MCF 10A (cell line): ENCODE results near the gene LCN2. TPM values are rescaled to one million over a fixed set of nuclear protein-coding genes. Genes with fewer than 3 reads are reported as not detected.
A peak's percentile ranks its signal among the peaks of the same experiment; 100 is the strongest.

Experiments used
- BruUV-seq: library from RNA; stranded (reverse); fragments of 400-500 nt; replicated peaks from 2 replicates; lab custom pipeline; 2021; lab: Mats Ljungman, UMichigan
- CTCF ChIA-PET: fragments of 300-600 bp; sonication (Branson Sonifier 250); formaldehyde crosslinking; extraction: SDS; loops from one replicate; lab custom pipeline; 2021; ENCODE audit warnings: antibody characterized with exemption, inconsistent platforms; lab: Yijun Ruan, JAX
- POLR2A ChIA-PET: fragments of 300-600, 350-650 bp; sonication (Branson Sonifier 250); formaldehyde crosslinking; extraction: SDS; loops from one replicate; lab custom pipeline; 2020; ENCODE audit warnings: antibody characterized with exemption, inconsistent platforms; lab: Yijun Ruan, JAX
- DNase-seq: peaks from one replicate; pipeline ENCODE4 v3.0.0-alpha.2; 2018; ENCODE audit not compliant: unreplicated experiment
- H3K27ac Mint-ChIP-seq: one replicate; pipeline ENCODE4 v1.8.0; 2022; ENCODE audit warnings: mild to moderate bottlenecking, low read depth, mixed read lengths; ENCODE audit not compliant: unreplicated experiment
- H3K27me3 Mint-ChIP-seq: one replicate; pipeline ENCODE4 v1.8.0; 2022; ENCODE audit warnings: mixed read lengths; ENCODE audit not compliant: insufficient read depth, unreplicated experiment
- H3K36me3 Mint-ChIP-seq: one replicate; pipeline ENCODE4 v1.8.0; 2022; ENCODE audit warnings: mild to moderate bottlenecking, moderate library complexity, mixed read lengths; ENCODE audit not compliant: insufficient read depth, unreplicated experiment
- H3K4me1 Mint-ChIP-seq: one replicate; pipeline ENCODE4 v1.8.0; 2022; ENCODE audit warnings: mixed read lengths; ENCODE audit not compliant: insufficient read depth, unreplicated experiment
- H3K4me3 Mint-ChIP-seq: one replicate; pipeline ENCODE4 v1.8.0; 2022; ENCODE audit warnings: mild to moderate bottlenecking, moderate library complexity, mixed read lengths; ENCODE audit not compliant: unreplicated experiment
- H3K9me3 Mint-ChIP-seq: one replicate; pipeline ENCODE4 v1.8.0; 2022; ENCODE audit warnings: mixed read lengths; ENCODE audit not compliant: unreplicated experiment
- intact Hi-C: fragments of 100-400 bp; cut with micrococcal nuclease; formaldehyde crosslinking; loops from 2 replicates; pipeline ENCODE4 v1.14.1; 2022
- total RNA-seq: library from RNA; stranded (reverse); gene quantifications from 2 replicates; pipeline ENCODE4 v1.2.3, GENCODE V29; 2022
- TF ChIP-seq, protein P1 (sequence below): fragments of 200-600 bp; IDR thresholded peaks from one replicate; pipeline ENCODE4 v1.8.0; 2022; ENCODE audit warnings: antibody characterized with exemption, mild to moderate bottlenecking; ENCODE audit not compliant: unreplicated experiment

Gene LCN2
- total RNA-seq, 1 experiment from 2014 or later: 7.7 TPM

DNA sequence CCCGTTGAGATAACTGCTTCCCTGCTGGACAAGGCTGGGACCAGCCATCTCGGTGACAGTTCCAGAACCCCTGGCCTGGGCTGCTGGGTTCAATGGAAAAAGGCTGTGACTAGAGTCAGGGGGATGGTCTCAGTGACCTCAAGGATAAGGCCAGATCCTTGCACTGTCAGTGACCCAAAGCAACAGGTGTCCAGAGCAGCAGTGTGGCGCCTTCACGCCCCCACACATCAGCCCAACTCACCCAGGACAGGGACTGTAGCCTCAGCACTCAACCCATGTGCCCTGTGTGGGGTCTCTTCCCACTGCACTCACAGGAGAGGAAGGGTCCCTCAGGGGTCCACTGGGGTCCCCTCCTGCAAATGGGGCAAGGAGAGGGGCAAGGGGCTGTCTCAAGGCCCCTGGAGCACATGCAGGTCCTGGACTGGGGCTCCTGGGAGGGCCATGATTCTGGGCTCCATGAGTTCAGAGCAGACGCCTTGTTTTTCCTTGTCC lies 698 bp upstream of the LCN2 start:
- BruUV-seq: TSS peak; percentile 94

DNA sequence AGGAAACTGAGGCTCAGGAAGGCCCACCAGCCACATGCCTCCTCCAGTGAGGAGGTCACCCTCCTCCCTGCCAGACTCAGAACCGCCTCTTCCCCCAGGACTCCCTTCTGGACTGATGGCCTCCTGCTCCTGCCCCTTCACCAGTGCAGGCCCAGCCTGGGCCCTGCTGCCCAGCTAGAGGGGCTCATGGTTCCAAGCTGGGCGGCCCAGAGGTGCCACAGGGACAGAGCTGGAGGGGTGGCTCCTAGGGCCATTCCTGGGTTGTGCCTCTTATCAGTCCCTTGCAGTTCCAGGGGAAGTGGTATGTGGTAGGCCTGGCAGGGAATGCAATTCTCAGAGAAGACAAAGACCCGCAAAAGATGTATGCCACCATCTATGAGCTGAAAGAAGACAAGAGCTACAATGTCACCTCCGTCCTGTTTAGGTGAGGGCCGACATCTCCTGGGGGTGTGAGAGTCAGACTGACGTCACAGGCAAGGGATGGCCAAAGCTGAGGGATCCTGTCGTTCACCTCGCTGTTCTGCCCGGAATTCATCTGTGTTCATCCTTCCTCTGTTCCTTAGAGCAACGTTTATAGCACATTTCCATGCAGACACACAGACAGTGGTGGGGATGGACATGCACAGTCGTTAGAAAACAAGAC lies 819 bp downstream of the LCN2 start:
- Mint-ChIP-seq H3K36me3 (no peaks in the 10 kb centered on the region), H3K4me3 (peak overlapping the region; percentile 55), H3K27ac (no peak overlapping the region), H3K4me1 (peaks cover 31% of the 10 kb centered on the region), H3K27me3 (no peaks in the 10 kb centered on the region), H3K9me3 (no peaks in the 10 kb centered on the region)
- ChIA-PET POLR2A (no interaction called here), CTCF (interaction anchor here (0.7 to 0.9 kb wide), 3 partner anchors 9 to 207 kb away, joined by 3 read pairs; no protein-coding TSS in a partner anchor)
- intact Hi-C loops: no loop called here
- TSS peak; percentile 75 for BruUV-seq
- TF ChIP-seq, protein P1, sequence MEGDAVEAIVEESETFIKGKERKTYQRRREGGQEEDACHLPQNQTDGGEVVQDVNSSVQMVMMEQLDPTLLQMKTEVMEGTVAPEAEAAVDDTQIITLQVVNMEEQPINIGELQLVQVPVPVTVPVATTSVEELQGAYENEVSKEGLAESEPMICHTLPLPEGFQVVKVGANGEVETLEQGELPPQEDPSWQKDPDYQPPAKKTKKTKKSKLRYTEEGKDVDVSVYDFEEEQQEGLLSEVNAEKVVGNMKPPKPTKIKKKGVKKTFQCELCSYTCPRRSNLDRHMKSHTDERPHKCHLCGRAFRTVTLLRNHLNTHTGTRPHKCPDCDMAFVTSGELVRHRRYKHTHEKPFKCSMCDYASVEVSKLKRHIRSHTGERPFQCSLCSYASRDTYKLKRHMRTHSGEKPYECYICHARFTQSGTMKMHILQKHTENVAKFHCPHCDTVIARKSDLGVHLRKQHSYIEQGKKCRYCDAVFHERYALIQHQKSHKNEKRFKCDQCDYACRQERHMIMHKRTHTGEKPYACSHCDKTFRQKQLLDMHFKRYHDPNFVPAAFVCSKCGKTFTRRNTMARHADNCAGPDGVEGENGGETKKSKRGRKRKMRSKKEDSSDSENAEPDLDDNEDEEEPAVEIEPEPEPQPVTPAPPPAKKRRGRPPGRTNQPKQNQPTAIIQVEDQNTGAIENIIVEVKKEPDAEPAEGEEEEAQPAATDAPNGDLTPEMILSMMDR: no peak
- DNase-seq: no peak

More for the DNA sequence above, 698 bp upstream of the LCN2 start:
- Mint-ChIP-seq H3K36me3 (no peaks in the 10 kb centered on the region), H3K27ac (peak overlapping the region; percentile 84), H3K4me1 (peaks cover 34% of the 10 kb centered on the region), H3K4me3 (peak overlapping the region; percentile 55), H3K9me3 (no peaks in the 10 kb centered on the region), H3K27me3 (no peaks in the 10 kb centered on the region)
- ChIA-PET CTCF (interaction anchor here (0.5 kb wide), 1 partner anchor 129 kb away, joined by 4 read pairs; no protein-coding TSS in a partner anchor), POLR2A (interaction anchor here (0.7 to 1.3 kb wide), 2 partner anchors 13 to 18 kb away, joined by 3 to 7 read pairs; no protein-coding TSS in a partner anchor)
- intact Hi-C loops: no loop called here
- no peak for DNase-seq
- TF ChIP-seq, protein P1: no peak

DNA sequence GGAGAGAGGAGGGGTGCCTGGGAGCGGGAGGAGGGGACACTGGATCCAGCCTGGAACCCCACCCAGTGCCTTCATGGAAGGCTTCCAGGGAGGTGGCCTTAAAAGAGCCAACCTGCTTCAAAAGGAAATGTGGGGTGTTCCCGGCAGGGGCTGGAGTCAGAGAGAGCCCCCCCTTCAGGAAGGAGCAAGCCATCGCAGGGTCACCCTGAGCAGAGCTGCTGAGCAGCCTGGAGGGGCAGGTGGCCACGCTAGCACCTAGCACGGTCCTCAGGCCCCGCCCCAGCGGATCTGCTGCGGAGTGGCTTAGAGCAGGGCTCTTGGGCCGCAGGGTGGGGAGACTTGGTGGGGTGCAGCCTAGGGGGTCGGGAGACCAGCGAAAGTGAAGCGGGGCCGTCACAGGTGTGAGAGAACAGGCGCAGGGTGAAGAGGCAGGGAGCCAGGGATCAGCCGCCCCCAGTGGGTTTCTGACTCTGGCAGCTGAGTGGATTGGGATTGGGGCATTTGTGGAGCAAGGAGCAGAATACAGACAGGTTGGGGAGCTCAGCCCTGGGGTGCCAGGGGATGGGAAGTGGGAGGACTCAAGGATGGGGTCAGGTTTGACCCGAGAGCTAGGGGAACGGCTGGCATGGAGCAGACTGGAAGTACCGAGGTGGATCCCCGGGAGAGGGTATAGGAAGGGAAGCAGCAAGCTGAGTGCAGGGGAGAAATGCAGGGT lies 1.5 kb downstream of the LCN2 start:
- no peaks in the 10 kb centered on the region for H3K36me3 Mint-ChIP-seq
- H3K9me3 Mint-ChIP-seq: no peaks in the 10 kb centered on the region
- H3K4me1 Mint-ChIP-seq: peaks cover 31% of the 10 kb centered on the region
- no TSS peak for BruUV-seq
- intact Hi-C loops: no loop called here
- no peak overlapping the region for H3K4me3 Mint-ChIP-seq
- no peak overlapping the region for H3K27ac Mint-ChIP-seq
- POLR2A ChIA-PET: interaction anchor here (0.7 to 0.8 kb wide), 2 partner anchors 9 to 39 kb away, joined by 4 read pairs; no protein-coding TSS in a partner anchor
- no peak for DNase-seq
- CTCF ChIA-PET: interaction anchor here (0.6 to 0.9 kb wide), 3 partner anchors 111 to 731 kb away, joined by 3 read pairs; no protein-coding TSS in a partner anchor
- TF ChIP-seq, protein P1: peak; percentile 12
- H3K27me3 Mint-ChIP-seq: no peaks in the 10 kb centered on the region
